GM12878 (cell line): ENCODE measurements around the gene DNAH8.

Experiments
- CEBPB ChIP-seq, 2 experiments: fragments of 150-350 bp in 1 of 2; IDR thresholded peaks; 2 replicates each; pipeline ENCODE4 v1.6.1; 2012 to 2014; ENCODE audit warnings: low read depth in 2 of 2, low read length in 2 of 2, borderline replicate concordance in 1 of 2, inconsistent platforms in 1 of 2
- CTCF ChIP-seq, 3 experiments: IDR thresholded peaks in 2 of 3; conservative IDR thresholded peaks in 1 of 3; 2 replicates each; pipeline ENCODE4 v1.5.1; 2011; ENCODE audit warnings: low read depth in 3 of 3, low read length in 3 of 3, mild to moderate bottlenecking in 3 of 3, control low read depth in 2 of 3, moderate library complexity in 2 of 3, inconsistent platforms in 1 of 3, mixed read lengths in 1 of 3; ENCODE audit not compliant: control insufficient read depth in 2 of 3, insufficient read depth in 1 of 3; ENCODE audit errors: extremely low read depth in 1 of 3
- RFX5 ChIP-seq: IDR thresholded peaks from 2 replicates; pipeline ENCODE4 v1.6.1; 2011; ENCODE audit warnings: low read depth, low read length, improper control_type of control experiment
- TF ChIP-seq, protein P1 (sequence below): fragments of 450-650 bp; conservative IDR thresholded peaks from 2 replicates; pipeline ENCODE4 v1.6.1; 2017; ENCODE audit warnings: mild to moderate bottlenecking, moderate library complexity

DNA sequence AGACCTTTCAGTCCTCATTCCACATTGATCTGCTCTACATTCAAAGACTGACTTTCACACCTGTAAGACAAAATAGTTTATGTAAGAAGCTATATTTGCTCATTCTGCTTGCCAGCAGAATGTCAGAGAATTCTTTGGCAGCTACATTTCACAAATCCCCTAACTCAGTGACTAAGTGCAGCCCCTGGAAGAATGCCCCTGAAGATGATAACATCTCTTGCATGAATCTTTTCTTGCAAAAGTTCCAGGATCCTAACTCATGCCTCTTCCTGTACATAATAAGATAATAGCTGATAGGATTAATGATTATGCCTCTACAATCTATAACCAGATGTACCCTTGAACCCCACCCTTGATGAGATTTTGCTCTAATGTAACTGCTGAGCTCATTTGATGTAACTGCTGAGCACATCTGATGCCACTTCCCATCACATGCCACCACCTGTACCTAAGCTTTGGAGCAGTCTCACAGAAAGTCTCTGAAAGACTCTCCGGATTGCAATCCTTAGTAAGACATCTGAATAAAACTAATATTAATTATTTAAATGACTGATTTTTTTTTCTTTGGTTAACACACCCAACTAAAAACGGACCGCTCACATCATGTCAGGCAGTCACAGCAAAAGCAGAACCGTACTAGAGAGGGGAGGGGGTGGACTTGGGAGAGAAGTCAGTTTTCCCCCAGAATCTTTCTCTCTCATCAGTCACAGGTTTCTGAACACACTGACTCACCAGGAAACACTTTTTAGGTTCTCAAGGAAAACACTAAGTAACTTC lies 684 bp upstream of the DNAH8 start:
- TF ChIP-seq, protein P1, sequence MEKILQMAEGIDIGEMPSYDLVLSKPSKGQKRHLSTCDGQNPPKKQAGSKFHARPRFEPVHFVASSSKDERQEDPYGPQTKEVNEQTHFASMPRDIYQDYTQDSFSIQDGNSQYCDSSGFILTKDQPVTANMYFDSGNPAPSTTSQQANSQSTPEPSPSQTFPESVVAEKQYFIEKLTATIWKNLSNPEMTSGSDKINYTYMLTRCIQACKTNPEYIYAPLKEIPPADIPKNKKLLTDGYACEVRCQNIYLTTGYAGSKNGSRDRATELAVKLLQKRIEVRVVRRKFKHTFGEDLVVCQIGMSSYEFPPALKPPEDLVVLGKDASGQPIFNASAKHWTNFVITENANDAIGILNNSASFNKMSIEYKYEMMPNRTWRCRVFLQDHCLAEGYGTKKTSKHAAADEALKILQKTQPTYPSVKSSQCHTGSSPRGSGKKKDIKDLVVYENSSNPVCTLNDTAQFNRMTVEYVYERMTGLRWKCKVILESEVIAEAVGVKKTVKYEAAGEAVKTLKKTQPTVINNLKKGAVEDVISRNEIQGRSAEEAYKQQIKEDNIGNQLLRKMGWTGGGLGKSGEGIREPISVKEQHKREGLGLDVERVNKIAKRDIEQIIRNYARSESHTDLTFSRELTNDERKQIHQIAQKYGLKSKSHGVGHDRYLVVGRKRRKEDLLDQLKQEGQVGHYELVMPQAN = no peak
- TF ChIP-seq CTCF (IDR thresholded peaks at IDR 0.05 in 2 of 3, conservative IDR thresholded peaks at IDR 0.05 in 1 of 3; ENCODE audit: control insufficient read depth in 2 of 3, extremely low read depth in 1 of 3, insufficient read depth in 1 of 3, low read depth in 3 of 3, low read length in 3 of 3) (no peak), CEBPB (IDR thresholded peaks at IDR 0.05; ENCODE audit: borderline replicate concordance in 1 of 2, low read depth in 2 of 2, low read length in 2 of 2) (no peak), RFX5 (no peak)
